ENCODE results near the gene IDS.
"Not testable (repeated sequence)": the region's sequence is repeated elsewhere in the genome, so short reads cannot be mapped to it uniquely, and the experiment has no call there.

The IDS gene

DNA sequence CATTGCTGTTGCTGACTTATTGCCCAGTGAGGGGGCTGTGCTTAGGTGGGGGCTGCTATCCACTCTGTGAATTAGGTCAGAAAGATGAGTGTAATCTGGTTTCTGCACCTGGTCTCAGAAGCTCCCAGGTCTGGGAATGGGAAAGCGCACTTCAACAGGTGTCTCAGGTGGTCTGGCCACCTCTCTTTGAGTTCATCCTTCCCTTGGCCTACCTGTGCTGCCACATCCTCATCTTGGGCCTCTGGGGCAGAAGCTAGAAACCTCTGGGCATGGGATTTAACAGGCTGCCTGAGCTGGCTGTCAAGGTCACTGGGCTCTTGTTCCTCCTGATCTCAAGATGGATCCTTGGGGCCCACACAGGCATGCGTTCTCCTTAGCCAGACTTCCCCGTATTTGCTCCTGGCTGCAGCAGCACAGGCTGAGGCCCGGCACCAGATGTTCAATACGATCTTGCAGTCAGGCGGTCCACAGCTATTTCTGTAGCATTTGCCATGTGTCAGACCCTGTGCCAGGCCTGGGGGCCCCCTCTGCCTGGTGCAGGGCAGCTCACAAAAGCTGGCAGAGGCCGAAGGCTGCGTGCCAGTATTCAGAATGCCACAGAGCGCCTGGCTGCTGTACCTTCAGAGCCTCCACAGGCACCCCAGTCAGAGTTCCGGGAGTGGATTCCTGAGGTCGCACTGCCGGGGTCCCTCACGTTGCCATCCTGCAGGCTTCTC is 21.4 kb upstream of the IDS start:
- not testable (repeated sequence) for DNase-seq

DNA sequence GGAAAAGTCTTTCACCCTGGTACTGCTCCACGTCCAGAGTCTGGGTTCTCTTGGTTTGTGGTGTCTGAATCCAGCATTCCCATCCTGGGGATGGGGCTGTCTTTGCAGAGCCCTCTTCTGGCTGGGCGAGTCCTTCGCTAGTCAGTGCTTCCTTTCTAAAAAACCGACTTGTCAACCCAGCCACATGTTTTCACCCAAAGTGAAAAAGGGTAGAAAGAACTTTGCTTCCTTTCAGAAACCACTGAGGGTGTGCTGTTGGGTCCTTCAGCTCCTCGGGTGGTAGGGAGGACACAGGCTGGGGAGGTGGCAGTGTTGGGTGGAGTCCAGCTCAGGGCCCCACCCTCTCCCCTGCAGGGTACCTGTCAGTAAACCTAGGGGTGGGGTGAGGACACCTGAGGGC is 20.8 kb upstream of the IDS start:
- DNase-seq, result not testable (repeated sequence)

GRCh38 chrX:149525389-149525788 is 20.3 kb upstream of the IDS start:
- peak in 3 of 4 experiments; percentile 12 to 41 (median 29) for DNase-seq

- DNase-seq, result no peak
These were observed 17.8 kb upstream of the IDS start for GRCh38 chrX:149522916-149523315.

GRCh38 chrX:149521438-149521837 is 16.3 kb upstream of the IDS start:
- DNase-seq, result no peak

- DNase-seq, result not testable (repeated sequence)
These were observed 15.7 kb upstream of the IDS start for GRCh38 chrX:149520636-149521277.

GRCh38 chrX:149518236-149518635 is 13.1 kb upstream of the IDS start:
- DNase-seq, result no peak

DNA sequence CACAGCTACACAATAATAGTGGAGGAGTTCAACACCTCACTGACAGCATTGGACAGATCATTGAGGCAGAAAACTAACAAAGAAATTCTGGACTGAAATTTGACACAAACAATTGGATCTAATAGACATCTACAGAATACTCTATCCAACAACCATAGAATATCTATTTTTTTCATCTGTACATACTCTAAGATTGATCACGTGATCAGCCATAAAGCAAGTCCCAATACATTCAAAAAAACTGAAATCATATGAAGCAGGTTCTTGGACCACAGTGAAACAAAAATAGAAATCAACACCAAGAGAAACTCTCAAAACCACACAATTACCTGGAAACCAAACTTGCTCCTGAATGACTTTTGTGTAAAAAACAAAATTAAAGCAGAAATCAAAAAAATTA is 12.2 kb upstream of the IDS start:
- DNase-seq, result no peak

GRCh38 chrX:149516604-149517003 is 11.5 kb upstream of the IDS start:
- DNase-seq, result no peak

GRCh38 chrX:149515954-149516602 is 11.0 kb upstream of the IDS start:
- DNase-seq, result no peak

GRCh38 chrX:149513825-149514428 is 8.8 kb upstream of the IDS start:
- no peak for DNase-seq

GRCh38 chrX:149512225-149512885 is 7.2 kb upstream of the IDS start:
- DNase-seq, result peak in 3 of 4 experiments; percentile 10 to 20 (median 10)

DNA sequence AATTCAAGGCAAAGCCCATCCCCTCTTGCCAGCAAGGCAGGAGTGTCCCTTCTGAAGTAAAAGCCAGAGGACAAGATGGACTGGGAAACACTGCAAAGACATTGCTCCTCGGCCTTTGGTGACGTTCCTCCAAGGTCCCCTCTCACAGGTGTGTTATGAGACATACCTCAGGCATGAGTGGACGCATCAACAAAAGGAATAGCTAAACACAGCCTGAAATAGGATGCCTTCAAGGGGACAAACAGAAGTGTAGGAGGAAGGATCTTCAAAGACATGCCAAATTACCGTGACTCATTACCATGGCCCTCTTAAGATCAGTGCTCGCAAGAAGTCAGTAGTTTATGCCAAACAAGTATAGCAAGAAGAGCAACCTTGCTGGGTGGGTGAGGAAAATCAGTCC is 6.0 kb upstream of the IDS start:
- DNase-seq, result no peak

- no peak for DNase-seq
These were observed 5.3 kb upstream of the IDS start for GRCh38 chrX:149510386-149510785.

GRCh38 chrX:149508467-149508866 is 3.4 kb upstream of the IDS start:
- DNase-seq, result no peak

GRCh38 chrX:149506349-149506748 is 1.2 kb upstream of the IDS start:
- DNase-seq, result no peak

- DNase-seq, result no peak
These were observed 565 bp upstream of the IDS start for GRCh38 chrX:149505671-149506070.

GRCh38 chrX:149504226-149504914 is 736 bp downstream of the IDS start:
- peak; percentile 4 to 44 (median 31) for DNase-seq

- DNase-seq, result peak in 3 of 4 experiments; percentile 18 to 29 (median 28)
These were observed 1.7 kb downstream of the IDS start for GRCh38 chrX:149503446-149503845.

GRCh38 chrX:149502923-149503322 is 2.2 kb downstream of the IDS start:
- DNase-seq, result not testable (repeated sequence)

DNA sequence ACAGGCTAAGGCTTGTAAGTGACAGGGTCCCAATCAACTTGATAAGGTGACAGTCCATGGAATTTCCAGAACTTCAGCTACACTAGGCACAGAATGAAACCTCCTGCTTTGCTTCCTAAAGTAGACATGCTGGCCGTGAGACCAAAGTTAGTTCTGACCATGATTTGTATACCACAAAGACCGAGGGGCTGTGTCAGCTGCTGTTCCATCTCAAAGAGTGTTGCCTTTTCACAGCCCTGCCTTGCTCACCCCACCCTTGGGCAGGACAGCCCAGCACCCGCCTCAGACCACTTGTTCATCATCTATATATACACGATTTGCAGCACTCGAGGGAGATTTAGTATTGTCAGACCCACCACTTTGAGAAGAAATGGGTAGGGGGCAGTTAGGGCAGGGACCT is 5.3 kb downstream of the IDS start:
- no peak for DNase-seq

GRCh38 chrX:149498767-149499166 is 6.3 kb downstream of the IDS start:
- DNase-seq, result no peak
